ENCODE data around the gene UST.
"Not testable (repeated sequence)": the region's sequence is repeated elsewhere in the genome, so short reads cannot be mapped to it uniquely, and the experiment has no call there.

The UST gene

GRCh38 chr6:148986608-148987007, 239.8 kb downstream of the UST start:
- DNase-seq: no peak

- DNase-seq: no peak
Observed at GRCh38 chr6:148987982-148988381, 241.2 kb downstream of the UST start.

GRCh38 chr6:148989585-148989984, 242.8 kb downstream of the UST start:
- no peak for DNase-seq

- no peak for DNase-seq
Observed at GRCh38 chr6:148990403-148990802, 243.6 kb downstream of the UST start.

DNA sequence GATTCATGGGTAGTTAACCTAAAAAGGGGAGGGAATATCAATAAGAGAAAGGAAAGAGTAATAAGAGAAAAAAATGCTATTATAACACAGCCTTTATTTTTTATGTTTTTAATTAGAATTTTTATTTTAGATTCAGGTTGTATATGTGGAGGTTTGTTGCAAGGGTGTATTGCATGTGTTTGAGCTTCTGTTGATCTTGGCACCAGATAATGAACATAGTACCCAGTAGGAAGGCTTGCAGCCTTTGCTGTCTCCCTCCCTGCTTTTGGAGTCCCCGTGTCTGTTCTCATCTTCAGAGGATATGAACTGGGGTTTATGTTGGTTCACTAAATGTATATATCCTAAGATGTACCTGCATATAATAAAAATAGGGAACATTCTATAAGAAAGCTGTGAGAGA, 250.0 kb downstream of the UST start:
- no peak for DNase-seq

- DNase-seq: no peak
Observed at GRCh38 chr6:148997865-148998264, 251.0 kb downstream of the UST start.

- DNase-seq: no peak
Observed at GRCh38 chr6:148998704-148999103, 251.9 kb downstream of the UST start.

DNA sequence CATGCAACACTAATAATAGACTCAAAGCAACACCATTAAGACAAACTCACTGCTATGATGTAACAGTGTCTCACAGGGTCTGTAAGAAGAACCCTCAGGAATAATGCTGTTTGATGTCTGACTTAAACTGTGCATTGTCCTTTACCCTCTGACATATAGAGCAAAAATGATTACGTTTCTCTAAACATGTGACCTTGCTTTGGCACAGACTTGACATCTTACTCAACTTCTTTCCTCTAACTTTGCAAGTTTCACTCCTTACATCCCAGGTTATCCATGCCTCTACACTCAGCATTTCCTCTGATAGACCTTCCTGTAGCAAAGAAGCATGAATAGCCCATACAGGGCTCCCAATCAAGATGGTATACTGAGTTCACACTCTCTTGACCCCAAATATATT, 252.7 kb downstream of the UST start:
- DNase-seq: no peak

GRCh38 chr6:148999929-149000468, 253.2 kb downstream of the UST start:
- DNase-seq: no peak

DNA sequence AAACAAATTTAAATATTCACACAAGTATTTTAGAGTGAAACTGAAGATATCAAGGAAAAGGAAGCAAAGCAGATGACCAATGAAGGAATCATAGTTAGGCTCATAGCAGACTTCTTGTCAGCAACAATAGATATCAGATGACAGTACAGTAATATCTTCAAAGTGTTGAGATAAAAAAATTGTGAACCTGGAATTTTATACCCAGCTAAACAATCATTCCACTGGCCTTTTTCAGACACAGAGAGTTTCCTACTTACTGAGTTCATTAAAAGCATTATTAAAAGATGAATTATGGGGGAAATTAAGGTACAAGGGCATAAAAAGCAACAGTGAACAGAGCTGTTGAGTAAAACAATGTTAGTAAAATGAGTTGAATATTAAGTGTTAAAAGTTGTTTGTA, 254.6 kb downstream of the UST start:
- DNase-seq: no peak

- DNase-seq: no peak
Observed at GRCh38 chr6:149003560-149003959, 256.7 kb downstream of the UST start.

DNA sequence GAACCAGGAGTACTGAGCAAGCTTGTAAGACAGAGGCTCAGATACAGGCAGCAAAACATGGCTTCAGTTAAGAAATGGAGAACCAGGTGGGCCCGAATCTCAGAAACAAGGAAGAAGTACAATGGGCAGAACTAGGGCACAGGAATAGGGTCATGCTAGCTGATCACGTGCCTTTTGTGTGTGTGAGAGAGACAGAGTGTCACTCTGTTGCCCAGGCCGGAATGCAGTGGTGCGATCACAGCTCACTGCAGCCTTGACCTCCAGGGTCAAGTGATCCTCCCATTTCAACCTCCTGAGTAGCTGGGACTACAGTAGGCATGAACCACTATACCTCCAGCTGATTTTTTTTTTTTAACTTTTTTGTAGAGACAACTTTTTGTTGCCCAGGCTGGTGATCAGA, 257.8 kb downstream of the UST start:
- DNase-seq: no peak

DNA sequence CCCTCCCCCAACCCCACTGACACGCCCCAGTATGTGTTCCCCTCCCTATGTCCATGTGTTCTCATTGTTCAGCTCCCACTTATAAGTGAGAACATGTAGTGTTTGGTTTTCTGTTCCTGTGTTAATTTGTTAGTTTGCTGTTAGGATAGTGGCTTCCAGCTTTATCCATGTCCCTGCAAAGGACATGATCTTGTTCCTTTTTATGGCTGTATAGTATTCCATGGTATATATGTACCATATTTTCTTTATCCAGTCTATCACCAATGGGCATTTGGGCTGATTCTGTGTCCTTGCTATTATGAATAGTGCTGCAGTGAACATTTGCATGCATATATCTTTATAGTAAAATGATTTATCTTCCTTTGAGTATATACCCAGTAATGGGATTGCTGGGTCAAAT, 259.4 kb downstream of the UST start:
- DNase-seq: not testable (repeated sequence)

DNA sequence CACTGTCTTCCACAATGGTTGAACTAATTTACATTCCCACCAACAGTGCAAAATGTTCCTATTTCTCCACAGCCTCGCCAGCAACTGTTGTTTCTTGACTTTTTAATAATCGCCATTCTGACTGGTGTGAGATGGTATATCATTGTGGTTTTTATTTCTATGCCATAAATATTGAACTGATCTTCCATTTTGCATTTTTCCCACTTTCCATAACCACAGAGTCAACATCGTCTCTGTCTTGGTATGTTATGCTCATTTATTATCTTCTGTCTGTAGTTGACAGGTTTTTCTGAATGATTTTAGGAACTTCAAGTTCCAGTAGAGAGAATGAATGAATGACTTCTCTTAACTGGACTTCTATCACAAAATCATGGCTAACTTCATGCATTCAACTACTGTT, 259.8 kb downstream of the UST start:
- DNase-seq: no peak

GRCh38 chr6:149007846-149008245, 261.0 kb downstream of the UST start:
- no peak for DNase-seq

GRCh38 chr6:149008741-149009140, 261.9 kb downstream of the UST start:
- DNase-seq: no peak

GRCh38 chr6:149012040-149012545, 265.3 kb downstream of the UST start:
- no peak for DNase-seq

DNA sequence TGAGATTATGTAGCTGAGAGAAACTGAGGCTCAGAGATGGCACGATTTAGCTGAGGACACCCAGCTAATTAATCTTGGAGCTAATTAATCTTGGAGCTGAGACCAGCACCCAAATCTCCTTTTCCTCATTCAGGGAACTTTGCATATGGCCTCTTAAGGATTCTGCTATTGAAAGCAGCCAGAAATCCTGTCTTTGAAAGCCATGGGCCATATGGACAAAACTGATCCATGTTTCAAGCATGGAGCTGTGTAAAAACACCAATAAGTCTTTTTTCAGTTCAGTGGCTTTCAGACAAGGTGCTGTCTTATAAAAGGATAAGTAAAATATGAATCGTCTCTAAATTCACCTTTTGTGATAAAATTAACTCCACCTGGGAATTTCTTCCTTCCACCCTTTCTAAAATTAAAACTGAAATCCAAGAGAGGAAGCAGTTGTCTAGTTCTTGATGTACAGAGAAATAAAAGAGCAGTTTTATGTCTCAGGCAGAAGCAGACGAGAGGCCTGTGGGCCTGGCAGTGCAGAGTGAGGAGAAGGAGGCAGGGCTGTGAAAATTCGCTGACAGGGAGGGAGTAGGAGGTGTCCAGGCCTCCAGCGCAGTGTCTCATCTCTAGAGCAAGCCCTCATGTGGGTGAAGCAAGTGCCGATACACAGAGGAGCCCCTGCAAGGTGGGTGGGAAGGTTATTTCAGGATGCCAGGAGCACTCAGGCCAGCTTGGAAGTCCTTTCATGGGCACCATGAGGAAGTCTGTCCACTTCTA, 266.9 kb downstream of the UST start:
- DNase-seq: no peak

DNA sequence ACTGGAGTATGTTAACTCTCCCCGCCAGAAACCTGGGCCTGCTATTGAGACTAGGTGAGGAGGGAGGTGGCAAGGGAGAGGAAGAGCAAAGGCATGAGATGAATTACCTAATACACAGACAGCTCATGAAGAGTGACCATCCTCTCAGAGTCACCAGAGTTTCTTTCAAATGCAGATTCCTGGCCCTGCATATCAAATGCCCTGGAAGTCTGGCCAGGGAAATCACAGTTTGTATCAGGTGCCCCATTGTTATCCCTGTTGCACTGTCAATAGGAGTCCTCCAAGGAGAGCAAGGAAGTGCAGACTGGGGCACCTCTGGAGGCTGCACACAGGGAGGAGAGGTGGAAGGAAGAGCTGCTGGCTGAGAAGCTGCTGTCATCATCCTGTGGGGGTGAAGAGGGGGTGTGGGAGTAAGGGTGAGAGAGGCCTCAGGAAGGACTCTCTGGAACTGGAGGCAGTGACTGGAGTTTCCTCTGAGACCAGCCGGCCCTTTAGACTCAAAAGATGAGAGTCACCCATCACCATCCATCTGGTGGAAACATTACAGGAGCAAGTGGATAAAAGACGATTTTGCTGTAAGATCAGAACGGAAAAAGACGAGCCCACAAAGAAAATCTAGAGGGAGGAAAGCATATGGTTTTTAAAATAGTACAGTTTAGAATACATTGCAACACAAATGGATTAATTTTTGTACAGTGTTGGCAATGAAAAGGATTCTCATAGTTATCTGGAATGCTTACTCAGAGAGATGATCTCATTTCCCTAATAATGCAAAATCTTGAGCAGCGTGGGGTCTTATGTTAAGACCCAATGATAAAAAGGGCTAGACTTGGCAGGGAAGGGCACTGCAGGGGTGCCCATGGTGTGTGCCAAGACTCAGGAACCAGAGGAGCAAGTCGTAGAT, 268.1 kb downstream of the UST start:
- DNase-seq: no peak

DNA sequence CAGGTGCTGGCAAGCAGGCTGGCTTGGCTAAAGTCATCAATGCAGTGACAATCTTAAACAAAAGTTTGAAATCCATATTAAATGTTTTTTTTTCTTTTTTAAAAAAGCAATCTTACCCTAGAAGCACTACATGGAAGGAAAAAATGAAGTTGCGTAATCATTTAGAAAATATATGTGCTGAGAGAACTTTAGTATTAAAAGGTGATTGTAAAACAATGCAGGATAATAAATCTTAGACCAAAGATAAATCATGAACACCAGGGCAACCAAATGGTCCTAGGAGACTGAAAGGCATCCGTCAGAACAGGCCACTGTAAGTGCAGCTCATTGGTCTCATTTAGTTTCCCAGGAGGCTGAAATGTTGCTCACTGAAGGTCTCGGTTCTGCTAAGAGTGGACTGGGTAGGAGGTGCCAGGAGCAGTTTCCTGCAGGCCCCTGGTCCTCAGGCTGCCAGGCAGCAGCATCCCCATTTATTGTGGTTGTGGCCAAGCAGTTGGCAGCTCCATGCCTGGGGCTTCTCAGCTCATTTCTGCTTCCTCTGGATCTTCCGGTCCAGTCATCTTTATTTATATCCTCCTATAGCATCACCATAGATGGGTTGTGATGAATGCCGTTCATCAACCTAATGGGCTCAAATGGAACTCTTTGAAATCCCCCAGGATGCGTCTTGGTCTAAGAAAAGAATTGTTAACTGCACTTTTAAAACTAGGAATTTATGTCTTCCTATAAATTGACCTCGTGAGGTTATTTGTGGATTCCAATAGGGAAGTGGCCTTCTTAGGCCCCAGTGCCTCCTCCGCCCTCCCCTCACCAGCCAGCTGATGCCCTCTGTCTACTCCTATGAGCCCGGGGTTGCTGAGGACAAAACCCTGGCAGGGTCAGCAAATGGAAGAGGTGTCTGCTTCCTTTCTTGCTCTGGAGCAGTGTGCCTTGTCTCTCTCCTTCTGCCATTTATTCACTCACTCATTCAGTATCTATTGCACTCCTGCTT, 269.0 kb downstream of the UST start:
- no peak for DNase-seq

DNA sequence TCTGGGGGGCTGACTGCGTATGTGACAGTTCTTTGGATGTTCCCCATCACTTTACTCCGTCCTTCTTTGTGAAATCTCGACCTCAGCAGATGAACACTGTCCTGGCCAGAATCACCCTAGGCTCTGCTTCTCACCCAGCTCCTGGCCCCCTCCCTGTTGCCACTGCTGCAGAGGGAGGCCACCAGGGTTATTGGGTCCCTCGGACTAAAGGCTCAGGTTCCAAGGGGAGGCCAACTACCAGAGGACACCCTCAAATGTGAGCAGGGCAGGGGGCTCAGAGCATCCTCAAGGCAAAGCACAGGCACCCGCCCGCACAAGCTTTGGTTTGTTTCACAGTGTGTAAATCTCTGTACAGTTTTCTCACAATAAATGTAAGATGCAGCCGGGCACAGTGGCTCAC, 269.9 kb downstream of the UST start:
- DNase-seq: no peak

- DNase-seq: no peak
Observed at GRCh38 chr6:149020319-149020718, 273.5 kb downstream of the UST start.

DNA sequence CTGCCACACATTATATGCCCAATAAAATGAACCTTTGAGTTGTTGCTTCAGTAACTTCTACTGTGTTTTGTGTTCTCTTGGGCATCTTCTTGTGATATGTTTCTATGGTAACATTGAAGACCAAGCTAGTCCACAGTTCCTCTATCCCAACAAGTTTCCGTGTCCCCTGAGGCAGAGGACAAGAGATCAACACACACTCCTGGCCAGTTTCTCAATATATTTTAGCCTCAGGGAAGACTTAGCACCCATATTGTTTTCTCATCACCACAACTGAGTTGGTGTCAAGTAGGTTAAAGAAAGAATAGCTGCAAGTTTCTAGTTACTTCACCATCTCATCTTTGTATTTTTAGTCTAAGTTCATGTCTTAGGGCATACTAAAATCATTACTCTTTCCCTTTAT, 277.5 kb downstream of the UST start:
- no peak for DNase-seq

Data from SHP77 treated with DMSO at 0.1 percent for 48 hours (cell line).